Endothelial cell of hepatic sinusoid (primary cell): ENCODE measurements around the gene TMEM132E.

Source experiments
- in situ Hi-C: cut with HindIII; loops from 2 replicates; pipeline ENCODE4 v1.10.0; 2017; ENCODE audit warnings: low sequenced_read_pairs

Gene TMEM132E

DNA sequence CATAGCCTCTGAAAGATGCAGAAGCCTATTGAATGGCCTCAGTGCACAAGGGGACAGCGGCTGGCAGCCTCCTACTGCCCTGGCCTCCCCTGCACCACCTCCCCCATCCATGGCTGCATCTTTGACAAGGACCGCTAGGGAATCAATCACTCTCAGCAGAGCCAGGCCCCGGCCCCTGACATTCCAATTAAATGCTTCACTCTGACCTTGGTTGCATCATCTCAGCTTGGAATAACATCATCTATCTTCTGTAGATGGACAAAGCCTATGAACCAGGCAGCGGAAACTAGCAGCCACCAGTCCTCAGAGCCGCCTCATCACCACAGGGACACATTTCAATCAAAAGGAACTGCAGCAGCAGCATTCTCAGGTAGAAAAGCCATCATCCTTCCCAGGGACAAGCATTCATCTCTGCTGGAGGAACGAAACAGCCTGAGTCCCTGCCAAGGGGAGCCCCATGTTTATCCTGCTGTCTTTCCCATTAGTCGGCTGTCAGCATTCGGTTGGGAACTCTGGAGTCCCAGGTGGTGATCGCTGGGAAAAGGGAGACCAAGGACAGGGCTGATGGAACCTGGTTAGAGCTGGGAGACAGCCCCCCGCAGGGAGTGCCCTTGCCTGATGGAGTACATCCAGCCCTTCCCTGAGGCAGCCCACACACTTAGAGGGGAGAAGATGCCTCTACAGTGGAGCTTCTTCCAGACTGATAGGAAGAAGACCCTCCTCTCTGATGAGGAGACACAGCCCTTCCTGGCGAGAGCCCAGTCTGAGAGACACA is 11.5 kb upstream of the TMEM132E start:
- in situ Hi-C loops: no loop called here

DNA sequence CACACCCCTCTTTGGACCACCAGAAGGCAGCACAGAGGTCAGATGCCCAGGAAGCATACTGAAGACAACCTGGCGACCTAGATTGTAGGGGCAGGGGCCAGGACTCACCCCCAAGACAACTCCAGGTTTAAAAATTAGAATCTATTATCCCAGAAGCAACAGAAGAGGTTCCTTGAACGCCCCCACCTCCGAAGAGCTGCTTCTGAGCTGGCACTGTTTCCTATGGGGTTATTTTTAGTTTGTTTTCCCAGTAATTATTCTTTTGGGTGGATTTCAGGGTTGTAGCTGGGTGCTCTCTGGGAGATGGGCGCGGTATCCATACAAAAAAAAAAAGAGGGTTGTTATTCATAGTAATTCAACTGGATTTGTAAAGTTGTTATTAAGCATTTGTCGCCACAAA is 10.4 kb upstream of the TMEM132E start:
- in situ Hi-C loops: no loop called here

DNA sequence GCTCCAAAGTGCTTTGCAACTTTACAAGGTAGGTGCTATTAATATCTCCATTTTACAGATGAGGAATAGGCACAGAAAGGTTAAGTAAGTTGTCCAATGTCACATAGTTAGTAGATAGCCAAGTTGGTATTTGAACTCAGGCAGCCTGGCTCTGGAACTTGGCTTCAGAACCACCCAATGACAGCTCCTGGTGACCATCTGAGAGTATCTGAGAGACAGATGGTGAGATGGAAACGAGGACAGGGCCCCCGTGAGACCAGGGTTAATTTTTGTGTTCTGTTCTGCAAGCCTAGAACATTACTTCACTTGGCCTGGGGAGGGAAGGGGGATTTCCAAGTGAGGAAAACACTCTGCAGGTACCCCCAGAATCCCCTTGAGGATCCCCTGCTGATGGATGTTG is 9.8 kb upstream of the TMEM132E start:
- in situ Hi-C loops: no loop called here

- in situ Hi-C loops: loop anchor here (5.0 kb wide), 3 partner anchors 62 to 97 kb away; no protein-coding TSS in a partner anchor
Measured at GRCh38 chr17:34570506-34570905, 8.9 kb upstream of the TMEM132E start.

DNA sequence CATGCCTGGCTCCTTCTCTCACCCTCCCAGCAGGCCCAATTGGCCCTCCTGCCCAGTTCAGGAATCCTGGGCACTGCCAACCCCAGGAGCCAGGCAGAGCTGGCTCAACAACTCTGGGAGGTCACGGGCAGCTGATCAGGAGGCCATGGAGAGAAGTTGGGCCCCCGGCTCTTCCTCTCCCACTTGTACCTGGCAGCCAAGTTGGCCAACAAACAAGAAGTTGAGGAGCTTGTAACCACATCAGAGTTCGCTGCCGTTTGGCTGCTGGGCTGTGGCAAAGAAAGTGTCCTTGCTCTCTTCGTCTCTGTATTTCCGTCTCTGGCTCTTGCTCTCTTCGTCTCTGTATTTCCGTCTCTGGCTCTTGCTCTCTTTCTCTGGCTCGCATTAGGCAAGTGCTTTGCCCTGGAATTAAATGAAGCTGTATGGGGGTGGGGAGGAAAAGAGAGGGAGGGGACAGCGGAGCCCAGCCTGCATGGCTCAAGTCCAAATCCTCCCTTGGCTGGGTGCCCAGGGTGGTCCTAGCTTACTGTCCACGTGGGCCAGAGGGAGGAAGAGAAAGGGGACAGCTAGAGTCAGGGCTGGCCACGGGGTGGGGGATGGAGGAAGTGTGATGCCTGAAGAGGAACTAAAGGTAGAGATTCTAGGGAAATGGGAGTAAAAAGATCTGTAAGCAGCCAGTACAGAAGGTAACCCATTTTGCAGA is 7.8 kb upstream of the TMEM132E start:
- in situ Hi-C loops: loop anchor here (5.0 kb wide), 3 partner anchors 61 to 96 kb away; no protein-coding TSS in a partner anchor

DNA sequence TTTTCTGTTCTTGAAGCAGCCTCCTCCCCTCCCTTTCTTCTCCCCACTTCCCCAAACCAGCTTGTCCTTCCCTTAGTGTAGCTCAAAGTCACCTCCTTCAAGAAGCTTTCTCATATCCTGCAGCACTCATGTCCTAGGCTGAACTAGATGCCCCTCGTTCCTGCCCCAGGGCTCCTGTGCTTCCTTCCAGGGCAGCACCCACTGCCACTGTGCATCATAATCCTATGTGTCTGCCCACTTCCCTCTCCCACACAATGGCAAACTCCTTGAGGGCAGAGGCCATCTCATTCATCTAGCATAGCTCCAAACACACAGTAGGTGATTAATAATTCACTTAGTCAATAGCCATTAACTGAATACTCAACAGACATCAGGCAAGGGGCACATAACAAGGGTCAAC is 6.9 kb upstream of the TMEM132E start:
- in situ Hi-C loops: loop anchor here (5.0 kb wide), 3 partner anchors 60 to 95 kb away; no protein-coding TSS in a partner anchor

DNA sequence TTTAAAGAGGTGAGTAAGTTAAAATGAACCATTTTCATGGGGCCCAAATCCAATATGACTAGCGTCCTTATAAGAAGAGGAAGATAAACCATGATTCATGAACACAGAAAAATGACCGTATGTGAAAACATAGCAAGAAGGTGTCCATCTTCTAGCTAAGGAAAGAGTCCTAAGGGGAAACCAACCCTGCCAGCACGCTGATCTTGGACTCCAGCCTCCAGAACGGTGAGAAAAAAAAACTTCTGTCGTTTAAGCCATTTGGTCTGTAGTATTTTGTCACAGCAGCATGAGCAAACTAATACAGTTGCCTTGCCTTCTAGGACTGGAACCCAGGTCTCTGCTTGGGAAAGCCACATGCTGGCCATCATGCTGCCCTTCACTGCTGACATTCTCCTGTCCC is 4.2 kb upstream of the TMEM132E start:
- in situ Hi-C loops: no loop called here

GRCh38 chr17:34578016-34578415 is 1.4 kb upstream of the TMEM132E start:
- in situ Hi-C loops: no loop called here

GRCh38 chr17:34578656-34579016 is 746 bp upstream of the TMEM132E start:
- in situ Hi-C loops: no loop called here

DNA sequence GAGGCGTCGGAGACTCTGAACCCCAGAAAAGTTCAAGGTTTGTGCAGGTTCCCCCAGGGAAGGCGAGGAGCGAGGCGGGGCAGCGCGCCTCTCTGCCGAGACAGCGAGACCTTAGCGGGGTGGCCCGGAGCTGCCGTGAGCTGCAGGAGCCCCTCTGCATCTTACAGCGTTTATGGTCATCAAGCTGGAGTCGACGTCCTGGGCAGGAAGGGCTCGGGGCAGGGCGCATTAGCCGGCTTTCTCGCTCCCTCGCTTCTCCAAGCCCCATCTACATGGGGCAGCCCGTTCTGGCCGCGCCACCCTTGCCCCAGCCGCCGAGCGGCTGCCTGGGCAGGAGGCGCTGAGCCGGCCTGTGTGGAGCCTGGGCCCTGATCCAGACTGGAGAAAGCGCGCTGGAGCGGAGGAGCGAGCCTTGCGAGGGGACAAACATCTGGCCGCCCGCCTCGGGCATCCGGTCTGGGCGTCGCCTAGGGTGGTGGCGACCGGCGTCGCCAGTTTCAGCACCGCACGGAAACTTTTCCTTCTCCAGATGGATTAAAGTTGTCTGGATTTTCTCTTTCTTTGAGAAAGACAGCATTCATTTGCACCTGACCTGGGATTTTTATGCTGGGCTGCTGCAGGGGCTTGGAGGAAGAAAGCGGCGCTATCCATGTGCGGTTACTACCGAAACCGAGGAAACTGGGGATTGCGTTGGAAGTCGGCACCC is 750 bp downstream of the TMEM132E start:
- in situ Hi-C loops: no loop called here

DNA sequence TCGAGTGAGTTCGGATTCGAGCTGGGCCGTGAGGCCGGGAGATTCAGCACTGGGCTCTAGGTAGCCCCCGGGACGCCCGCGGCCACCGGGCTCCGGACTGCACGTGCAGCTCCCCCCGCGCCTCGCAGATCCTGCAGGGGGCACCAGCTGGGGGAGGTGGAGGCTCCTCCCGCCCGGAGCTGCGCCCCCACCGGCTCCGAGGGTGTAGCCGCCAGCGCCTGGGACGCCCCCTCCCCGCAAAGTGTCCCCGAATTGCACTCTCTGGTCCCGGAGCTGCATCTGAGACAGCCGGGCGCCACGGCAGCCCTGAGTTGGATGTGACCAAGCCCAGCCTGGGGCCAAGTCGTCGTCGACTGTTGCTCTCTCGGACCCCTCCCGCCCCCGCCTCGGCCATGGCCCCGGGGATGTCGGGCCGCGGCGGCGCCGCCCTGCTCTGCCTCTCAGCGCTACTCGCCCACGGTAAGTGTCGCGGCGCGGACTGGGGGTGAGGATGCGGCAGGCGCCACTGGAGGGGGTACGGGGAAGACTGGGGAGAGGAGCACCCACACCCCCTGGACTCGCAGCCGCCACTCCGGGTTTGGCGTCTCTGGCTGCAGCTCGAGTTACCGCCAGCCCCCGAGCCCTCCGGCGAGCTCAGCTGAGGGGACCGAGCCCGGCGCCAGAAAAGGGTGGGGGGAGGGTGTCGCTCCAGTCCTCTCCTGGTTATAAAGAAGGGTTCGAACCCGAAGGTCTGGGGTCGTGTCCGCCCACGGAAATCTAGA is 1.5 kb downstream of the TMEM132E start:
- in situ Hi-C loops: no loop called here

DNA sequence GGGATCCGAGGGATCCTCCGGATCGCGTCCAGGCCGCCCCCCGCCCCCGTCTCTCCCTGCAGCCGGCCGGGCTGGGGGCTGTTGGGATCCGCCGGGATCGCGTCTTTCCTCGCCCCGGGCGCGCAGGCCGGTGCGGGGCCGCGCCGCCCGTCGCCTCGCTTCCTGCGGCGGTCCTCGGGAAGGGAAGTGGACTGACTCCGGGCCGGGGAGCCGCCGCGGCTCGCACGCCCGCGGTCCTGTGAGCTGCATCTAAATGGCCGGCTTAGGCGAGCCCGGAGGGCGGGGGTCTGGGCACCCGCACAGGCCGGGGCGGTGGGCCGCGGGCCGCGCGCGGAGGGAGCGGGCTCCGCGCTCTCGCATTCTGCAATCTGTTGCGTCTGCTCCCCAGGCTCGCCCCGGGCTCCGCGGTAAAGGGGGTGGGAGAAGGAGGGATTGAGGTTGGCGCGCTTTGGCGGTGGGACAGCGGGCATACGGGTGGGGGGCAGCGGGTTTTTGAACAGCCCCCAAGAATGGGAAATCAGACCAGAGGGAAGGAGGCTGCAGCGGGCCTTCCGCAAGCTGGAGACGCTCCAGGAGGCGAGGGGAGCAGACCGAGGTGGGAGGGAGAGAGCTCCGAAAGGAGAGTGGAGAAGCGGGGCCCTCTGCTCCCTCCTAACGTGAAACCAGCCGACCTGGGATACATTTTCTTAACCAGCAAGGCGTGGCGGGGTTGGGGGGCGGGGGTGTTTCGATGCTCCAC is 2.2 kb downstream of the TMEM132E start:
- in situ Hi-C loops: no loop called here

GRCh38 chr17:34582185-34582900 is 3.0 kb downstream of the TMEM132E start:
- in situ Hi-C loops: no loop called here

DNA sequence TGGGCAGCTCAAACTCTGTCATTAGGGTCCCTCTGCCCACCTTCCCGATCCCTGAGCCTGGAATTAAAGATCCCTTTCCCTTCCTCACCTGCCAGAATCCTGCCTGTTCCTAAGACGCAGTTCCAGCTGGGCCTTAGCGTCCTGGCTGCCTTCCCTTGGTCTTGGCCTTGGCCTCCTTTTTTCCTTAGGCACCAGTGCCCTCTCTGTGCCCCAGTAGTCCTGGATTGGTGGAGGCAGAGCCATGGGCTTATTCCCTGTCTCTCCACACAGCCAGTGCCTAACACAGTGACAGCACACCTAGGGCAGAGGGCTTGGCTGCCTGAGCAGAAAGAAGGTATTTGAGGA is 3.5 kb downstream of the TMEM132E start:
- in situ Hi-C loops: no loop called here

- in situ Hi-C loops: no loop called here
Measured at GRCh38 chr17:34584805-34585416, 5.5 kb downstream of the TMEM132E start.

DNA sequence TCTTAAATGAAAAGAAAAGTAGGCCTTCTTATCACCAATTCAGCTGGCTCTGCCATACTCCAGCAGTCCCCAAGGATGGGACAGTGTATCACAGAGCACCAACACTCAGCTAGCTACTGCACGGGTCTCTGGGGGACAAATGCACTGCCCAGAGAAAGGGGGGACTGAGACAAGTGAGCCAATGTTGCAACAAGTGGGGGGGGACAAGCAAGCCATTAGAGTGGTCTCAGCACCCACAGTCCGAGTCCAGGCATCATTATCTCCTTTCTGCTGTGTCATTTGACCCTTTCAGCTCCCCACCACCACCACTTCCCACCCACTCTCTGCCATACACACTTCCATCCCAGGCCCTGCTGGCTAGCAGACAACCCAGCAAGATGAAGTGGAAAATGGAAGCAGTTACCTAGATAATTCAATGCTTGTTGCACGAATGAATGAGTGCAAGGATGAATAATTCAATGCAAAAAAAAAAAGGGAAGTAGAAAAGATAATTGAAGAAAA is 7.0 kb downstream of the TMEM132E start:
- in situ Hi-C loops: no loop called here

GRCh38 chr17:34588266-34588665 is 8.9 kb downstream of the TMEM132E start:
- in situ Hi-C loops: no loop called here

DNA sequence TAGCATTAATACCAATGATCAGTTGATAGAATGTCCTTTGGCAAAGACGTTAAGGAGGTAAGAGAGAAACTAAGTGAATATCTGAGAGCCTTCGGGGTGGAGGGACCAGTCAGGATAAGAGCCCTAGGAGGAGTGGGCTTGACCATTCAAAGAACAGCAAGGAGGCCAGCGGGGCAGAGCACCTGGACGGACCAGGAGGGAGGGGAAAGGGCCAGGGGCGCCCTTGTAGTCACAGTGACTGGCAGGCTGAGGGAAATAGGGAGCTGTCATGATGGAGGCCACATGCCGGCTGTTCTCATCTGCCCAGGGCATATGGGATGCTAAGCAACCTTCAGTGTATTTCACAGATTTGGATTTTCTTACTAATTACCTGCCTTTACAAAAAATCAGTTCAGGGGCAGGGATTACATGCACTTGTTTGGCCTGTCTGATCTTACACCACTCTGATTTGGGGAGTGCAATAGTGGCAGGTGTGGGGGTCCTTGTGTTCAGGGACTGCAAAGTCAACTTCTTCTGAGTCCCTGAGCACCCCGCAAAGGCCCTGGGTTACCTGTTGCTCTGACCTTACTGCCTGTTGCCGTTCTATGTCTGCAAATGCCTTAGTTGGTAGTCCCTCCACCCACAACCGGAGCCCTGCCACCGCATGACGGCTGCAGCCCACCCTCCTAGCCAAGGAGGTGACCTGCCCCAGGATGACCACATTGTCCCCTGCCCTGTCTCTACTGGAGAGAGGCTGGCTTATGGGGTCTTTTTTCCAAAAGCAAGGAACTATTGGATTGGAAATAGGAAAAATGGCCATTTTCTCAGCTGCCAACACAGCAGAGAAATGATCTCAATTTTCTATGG is 10.0 kb downstream of the TMEM132E start:
- in situ Hi-C loops: no loop called here
